GM19035 (cell line): ENCODE measurements around the gene LANCL3.
"Not testable (repeated sequence)": the region's sequence is repeated elsewhere in the genome, so short reads cannot be mapped to it uniquely, and the experiment has no call there.

Experiments
- ATAC-seq: cut with Tn5 transposase; IDR thresholded peaks from one replicate; pipeline ENCODE4 v1.9.1; 2021; ENCODE audit not compliant: unreplicated experiment

The LANCL3 gene

DNA sequence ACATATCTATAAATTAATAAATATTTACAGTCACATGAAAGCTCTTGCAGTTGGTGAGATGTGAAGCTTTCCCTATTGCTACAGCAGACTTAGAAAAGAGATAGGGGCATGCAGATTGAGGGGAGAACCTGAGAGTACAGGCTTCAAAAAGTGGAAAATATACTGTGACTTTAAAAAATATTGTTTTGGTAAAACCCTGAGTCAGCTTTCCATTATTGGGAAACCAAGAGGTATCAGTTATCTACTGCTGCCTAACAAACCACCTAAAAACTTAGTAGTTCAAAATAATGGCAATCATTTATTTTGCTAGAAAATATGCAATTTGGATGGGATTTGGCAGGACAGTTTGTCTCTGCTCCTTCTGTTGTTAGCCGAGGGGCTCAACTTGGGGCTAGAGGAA, 38.3 kb downstream of the LANCL3 start:
- no peak for ATAC-seq

DNA sequence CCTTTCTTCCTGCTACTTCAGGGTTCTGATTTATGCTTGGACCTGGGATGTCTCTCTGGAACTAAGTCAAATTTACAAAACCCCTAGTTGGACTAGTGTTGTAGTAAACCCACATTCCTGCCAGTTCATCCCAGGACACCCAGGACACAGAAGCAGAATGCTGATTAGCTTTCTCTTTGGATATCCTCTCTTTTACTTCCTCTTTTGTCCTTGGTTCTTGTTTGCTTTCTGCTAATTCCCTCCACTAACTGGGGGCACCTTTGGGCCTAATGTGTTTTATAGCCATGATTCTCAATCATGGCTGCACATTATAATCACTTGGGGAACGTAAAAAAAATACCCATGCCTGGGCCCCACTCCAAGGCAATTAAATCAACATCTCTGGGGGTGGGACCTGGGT, 42.5 kb downstream of the LANCL3 start:
- ATAC-seq = no peak

DNA sequence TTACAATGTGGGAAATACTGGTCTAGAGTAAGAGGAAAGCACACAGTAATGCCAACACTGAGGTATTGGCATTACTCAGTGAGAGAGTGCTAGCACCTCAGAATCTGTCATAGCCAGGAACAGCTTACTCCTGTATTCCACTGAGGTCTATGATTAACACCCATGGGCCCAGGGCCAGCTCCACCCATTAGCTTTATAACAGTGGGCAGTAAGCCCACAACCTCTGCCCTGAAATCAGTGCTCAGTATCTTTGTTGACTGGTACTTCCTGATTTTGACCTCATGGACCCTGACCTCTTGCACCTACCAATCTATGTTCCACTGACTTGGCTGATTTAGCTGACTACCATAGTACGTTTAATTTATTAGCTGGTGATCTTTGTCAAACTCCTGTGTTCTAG, 56.1 kb downstream of the LANCL3 start:
- ATAC-seq = no peak

DNA sequence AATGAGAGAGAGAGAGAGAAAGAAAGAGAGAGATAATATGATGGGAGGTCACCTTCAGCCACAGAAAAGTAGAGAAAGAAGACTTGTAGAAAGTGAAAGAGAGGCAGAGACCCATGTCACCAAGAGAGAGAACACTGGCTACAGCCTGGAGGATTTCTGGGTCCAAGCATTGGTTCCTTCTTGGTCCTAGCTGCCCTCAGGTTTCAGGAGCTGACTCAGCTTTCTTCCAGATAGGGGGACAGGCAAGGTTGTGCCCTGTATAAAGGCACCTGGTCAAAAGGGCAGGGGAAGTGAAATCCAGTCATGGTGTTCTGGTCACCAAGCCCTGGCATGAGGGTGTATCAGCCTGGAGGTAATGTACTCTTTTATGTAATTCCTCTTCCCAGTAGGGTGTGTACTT, 66.6 kb downstream of the LANCL3 start:
- ATAC-seq = no peak

DNA sequence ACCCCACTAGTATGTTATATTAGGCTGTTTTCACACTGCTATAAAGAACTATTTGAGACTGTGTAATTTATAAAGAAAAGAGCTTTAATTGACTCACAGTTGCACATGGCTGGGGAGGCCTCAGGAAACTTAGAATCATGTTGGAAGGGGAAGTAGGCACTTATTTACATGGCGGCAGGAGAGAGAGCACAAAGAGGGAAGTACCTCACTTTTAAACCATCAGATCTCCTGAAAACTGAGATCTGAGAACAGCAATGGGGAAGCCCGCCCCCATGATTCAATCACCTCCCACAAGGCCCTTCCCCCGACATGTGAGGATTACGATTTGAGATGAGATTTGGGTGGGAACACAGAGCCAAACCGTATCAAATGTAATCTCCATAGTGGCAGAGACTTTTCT, 68.7 kb downstream of the LANCL3 start:
- ATAC-seq = no peak

DNA sequence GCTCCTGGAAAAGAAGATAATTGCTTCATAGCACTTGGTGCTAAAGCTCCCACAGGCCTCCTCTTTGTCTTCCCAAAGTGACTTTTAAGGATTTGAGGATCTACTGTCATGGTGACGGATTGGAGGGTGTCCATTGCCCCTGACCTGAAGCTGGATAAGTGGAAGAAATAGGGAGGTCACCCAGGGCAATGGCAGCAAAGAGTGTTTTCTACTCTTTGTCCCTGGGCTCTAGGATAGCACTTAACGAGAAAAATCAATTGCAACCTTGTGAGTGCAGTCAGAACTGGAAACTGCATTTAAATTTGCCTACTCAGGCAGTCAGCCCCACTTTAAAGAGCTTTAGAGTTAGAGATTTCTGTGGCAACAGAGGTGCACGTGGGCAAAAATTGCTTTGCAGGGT, 70.4 kb downstream of the LANCL3 start:
- no peak for ATAC-seq

DNA sequence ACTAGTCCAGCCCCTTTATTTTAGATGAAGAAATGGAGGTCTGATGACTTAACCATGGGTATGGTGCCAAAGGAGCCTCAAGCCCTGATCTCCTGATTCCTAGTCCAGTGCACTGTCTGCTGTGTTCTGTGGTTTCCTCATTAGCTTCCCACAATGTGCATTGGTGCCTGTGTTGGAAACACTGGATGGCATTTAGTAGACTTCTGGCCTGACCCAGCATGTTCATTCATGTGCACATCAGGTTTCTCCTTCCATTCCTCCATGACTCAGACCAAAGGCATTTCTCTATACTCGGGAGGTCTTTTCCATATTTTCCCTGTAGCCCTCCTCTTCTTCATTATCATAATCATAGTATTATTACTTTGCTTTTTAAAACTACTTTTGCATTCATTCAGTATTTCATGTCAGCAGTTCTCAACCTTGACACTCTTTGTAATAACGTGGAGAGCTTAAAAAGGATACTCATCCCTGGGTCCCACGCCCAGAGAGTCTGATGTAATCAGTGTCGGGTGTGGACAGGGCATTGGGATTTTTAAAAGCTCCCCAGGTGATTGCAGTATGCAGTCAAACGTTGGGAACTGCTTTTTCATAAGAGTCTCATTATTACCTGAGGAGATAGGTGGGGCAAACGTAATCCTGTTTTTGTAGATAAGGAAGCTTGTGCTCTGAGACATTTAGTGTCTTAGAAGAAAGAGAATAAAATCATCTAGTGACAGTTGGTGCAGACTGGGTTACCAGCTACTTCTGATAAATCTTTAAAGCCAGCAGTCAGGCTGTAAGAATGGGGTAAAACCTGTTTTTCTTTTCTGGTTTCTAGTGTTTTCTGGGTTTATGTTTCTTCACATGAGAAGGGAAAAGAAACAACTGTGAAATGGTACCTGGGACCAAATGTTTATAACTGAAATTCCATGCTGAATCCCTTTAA, 73.2 kb downstream of the LANCL3 start:
- no peak for ATAC-seq

DNA sequence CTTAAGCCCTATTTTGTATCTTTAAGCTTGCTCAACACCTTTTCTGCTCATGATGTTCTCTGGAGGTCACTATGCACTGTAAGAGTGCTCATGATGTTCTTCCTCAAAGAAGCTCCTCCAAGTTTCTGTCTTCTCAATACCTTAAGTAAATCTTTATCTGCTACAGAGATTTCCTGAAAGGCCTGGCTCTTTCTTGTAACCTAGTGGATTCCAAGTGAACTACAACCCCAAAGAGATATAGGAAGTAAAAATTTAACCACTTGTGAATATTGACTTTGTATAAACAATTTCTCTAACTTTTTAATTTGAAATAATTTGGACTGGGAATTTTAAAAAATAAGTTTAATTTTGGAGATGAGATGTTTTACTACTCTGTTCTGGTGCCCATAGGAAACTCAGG, 74.8 kb downstream of the LANCL3 start:
- no peak for ATAC-seq

DNA sequence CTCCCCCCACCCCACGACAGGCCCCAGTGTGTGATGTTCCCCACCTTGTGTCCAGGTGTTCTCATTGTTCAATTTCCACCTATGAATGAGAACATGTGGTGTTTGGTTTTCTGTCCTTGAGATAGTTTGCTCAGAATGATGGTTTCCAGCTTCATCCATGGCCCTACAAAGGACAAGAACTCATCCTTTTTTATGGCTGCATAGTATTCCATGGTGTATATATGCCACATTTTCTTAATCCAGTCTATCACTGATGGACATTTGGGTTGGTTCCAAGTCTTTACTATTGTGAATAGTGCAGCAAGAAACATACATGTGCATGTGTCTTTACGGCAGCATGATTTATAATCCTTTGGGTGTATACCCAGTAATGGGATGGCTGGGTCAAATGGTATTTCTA, 79.4 kb downstream of the LANCL3 start:
- ATAC-seq = not testable (repeated sequence)

DNA sequence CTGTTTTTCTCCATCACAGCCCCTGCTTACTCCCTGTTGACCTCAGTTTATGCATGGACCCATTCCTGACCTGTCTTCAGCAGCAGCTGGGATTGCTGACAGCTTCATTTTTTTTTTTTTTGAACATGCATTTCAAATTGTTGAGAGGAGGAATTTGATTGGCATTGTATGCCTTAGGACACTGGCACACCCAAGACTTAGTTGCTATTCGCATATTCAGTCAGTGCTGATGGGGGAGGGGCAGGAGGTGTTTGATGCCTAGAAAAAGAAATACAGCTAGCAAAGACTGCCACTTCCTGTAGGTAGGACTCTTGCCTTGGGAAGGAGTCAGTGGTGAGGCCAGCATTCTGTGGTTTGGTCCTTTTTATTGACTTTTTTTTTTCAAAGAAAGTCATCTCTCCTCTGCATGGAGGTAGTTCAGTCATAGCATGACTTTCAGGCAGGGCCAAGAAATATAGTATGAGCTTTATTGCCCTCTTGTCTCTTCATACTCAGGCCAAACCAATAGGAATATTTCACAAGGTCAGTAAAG, 80.5 kb downstream of the LANCL3 start:
- no peak for ATAC-seq

DNA sequence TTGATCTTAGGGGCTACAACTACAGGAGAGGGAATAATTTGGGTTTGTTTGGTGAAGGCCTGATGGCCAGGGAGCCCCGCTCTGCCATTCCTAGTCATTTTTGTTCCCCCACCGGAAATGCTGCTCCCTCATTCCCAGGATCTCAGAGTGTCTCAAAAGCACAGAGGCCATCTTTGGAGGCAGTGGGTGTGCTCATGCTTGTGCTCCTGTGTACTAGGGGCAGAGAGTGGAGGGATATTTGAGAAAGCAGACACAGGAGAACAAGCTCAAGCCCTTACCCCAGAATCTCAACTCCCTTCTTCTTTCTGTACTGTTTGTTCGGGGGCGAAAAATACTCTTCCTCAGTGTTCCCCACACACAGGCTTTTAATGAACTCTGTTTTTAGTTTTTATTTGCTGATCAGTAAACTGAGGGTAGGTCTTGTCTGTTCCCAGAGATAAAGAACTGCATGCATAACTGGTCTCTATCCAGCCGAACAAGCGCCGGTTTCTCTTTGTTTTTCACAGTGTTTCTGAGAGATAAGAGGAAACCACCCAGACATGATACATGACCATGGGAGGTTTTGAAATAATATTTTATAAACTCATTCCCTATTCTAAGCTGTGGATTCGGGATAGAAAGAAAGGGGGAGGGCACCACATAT, 81.2 kb downstream of the LANCL3 start:
- no peak for ATAC-seq

DNA sequence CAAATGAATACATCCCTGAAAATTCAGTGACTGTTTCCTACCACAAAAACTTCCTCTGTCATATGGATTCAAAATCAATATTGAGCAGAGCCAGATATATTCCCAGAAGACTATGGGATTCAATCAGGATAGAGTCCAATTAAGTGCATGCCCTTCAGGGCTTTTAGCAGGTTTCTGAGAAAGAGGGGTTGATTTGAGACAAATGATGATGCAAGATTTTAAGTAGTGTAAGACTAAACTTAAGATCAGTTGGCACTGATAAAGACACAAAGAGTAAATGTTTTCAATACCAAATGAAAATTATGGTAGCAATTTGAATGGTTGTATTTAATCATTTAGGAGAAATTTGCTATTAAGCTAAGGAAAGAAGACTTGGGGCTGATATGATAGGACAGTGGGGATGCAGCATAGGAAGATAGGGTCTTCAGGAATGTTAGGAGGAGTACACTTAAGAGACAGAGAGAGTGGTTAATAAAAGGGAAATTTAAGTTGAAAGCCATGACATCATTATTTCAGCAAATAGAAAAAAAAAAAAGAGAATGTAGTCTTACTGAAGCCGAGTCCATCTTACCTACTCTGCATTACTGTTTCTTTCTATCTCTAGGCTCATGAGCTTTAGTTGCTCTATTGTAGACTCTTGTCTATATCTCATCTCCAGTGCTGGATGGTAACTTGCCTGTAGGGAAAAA, 82.1 kb downstream of the LANCL3 start:
- no peak for ATAC-seq

DNA sequence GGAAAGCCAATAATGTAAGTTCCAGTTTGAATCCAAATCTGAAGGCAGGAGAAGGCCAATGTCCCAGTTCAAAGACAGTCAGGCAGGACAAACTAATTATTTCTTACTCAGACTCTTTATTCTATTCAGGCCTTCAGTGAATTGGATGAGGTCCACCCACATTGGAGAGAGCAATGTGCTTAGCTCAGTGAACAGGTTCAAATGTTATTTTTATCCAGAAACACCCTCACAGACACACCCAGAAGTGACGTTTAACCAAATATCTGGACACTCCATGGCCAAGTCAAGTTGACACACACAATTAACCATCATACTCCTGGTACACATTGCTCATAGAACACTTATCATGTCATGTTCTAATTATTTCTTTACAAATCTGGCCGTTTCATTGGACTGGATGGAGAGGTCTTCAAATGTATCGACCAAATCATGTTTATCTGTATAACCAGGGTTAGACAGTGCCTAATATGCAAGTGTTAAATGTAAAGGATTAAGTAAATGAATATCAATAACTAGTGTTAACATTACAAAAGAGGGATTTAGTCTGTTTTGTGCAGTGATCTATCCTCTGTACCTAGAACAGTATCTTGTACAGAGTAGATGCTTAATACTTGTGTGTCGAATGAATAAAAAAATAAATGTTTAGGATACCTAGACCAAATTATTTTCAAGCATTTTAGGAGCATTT, 87.0 kb downstream of the LANCL3 start:
- ATAC-seq = no peak

DNA sequence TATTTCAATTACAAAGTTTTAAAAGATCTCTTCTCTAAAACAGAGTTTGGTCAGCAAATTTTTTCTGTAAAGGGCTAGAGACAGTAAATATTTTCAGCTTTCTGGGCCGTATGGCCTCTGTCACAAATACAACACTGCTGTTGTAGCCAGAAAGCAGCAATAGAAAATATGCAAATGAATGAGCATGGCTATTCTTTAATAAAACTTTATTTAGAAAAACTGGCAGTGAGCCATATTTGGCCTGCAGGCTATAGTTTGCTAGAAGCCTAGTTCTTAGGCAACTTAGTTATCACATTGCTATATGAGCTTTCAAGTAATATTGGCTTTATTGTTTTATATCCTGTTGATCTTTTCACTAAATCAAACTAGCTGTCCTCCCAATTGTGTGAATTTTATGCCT, 87.6 kb downstream of the LANCL3 start:
- no peak for ATAC-seq

DNA sequence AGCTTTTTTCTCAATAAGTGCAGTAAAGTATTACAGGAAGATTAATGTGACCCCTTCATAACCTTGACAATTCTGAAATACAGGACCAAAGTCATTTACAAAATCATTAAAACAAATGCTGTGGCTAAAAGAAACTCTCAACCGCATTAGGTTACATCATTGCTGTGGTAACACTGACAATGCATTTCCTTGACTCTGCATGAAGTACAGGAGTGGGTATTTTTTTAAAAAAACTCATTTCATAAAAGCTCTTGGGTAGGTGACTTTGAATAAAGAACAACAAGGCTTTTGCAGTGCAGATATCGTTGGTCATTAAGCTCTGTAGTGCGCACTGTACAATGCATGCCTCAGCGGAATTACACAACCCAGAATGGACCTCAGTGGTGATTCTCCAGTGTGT, 90.7 kb downstream of the LANCL3 start:
- ATAC-seq = no peak

DNA sequence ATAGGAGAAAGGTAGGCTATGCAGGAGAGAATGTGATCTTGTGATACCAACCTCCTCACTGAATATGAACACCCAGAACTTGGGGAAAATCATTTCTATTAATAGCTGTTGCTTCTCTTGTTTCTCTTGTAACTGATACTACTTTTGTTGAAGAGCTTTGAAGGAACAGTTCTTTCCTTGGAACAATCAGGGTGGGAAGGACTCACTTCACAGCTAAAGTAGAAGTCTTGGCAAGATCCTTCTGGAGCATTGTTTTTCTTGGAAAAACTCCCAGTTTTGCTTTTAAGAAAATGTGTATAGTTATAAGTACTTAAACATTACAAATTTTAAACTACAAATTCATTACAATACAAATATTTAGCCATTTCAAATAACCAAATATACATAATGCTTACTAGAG, 95.1 kb downstream of the LANCL3 start:
- ATAC-seq = no peak

DNA sequence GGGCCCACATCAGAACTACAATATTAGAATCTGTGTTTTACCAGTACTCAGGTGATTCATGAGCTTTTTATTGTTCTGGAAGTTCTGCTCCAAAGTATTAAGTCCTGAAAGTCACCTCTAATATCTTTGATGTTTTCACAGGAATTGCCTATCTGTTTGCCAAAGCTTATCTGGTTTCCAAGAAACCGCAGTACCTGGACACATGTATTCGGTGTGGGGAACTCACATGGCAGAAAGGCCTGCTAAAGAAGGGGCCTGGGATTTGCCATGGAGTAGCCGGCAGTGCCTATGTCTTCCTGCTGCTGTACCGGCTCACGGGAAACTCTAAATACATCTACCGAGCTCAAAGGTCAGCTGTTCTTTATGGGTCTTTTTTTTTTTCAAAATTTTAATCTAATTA, 95.7 kb downstream of the LANCL3 start:
- ATAC-seq = no peak

DNA sequence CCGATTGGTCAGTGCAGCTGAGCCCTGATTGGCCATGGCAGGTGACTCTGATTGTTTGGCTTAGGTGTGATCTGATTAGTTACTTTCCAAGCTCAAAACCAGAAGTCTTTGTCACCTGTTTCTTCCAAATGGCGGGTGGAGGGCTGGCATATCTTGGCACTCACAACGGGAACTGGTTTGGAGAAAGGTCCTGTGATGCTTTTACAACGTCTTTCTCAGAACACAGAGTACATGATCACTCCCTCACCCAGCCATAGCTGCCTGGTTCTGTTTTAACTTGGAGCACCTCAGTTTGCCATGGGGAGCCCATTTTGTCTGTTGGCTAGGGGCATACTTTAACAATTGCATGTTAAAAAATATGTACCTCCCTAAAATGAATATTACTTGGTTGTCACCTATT, 101.1 kb downstream of the LANCL3 start:
- ATAC-seq = no peak

DNA sequence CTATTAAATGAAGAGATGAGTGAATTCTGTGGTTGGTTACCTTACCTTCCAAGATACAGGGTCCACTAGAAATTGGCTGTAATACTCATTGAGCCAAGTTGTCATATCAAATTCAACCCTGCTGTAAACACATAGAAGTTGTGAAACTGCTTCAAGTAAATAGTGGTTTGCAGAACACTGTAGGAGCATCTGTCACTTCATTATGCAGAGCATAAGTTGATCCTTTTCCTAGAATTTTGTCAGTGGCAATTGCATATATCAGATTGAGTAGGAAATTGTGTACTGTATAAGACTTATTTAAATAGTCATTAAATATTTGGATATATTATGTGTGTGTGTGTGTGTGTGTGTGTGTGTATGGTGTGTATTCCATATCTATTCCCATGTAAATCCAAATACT, 105.3 kb downstream of the LANCL3 start:
- ATAC-seq = no peak

DNA sequence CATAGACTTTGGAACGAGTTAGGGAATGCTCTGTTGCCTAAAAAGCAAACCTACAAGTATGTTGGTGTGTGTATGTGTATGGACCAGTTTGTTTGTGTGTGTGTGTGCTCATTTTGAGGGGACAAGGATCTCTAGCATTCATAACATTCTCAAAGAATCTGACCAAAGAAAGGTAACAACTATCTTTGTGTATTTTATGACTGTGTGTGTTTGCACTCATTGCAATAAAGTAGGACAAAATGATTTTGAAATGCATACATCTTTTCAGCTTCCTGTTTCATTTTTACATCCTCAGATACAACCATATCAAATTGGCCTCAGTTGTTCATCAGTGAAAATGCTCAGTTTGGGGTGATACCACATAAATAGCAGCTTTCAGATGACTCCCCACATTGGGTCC, 105.8 kb downstream of the LANCL3 start:
- no peak for ATAC-seq

DNA sequence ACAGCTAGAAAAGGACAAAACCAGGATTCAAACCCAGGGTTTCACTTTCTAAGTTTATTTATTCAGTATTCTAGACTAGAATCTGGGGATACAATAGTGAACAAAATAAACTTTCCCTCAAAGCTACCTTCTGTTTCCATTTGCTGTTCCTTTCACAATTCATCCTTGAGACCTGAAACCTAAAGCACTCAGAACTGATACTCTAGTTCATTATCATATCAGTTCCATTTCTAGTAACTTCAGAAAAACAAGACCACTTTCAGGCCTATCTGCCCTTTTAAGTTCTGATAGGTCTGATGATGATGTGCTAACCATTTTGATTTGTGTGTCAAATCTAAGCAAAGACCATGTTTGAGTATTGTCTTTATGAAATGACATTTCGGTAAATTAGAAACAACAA, 106.3 kb downstream of the LANCL3 start:
- peak; percentile 59 for ATAC-seq
